SK-N-SH treated with all-trans-retinoic acid at 6 μM for 48 hours (cell line): ENCODE measurements around the gene WDR19.

Experiments
- ISL1 ChIP-seq: fragments of 250-450 bp; sonication (Bioruptor Pico); IDR thresholded peaks from 2 replicates; pipeline ENCODE4 v2.1.2; 2022; ENCODE audit warnings: mild to moderate bottlenecking, moderate library complexity
- POU6F1 ChIP-seq: fragments of 250-450 bp; sonication (Bioruptor Pico); IDR thresholded peaks from 2 replicates; pipeline ENCODE4 v1.8.0; 2021; ENCODE audit warnings: low read depth, mild to moderate bottlenecking, moderate library complexity, borderline replicate concordance
- PPARA ChIP-seq: fragments of 250-450 bp; sonication (Bioruptor Pico); IDR thresholded peaks from 2 replicates; pipeline ENCODE4 v1.5.0; 2020; ENCODE audit warnings: mild to moderate bottlenecking, borderline replicate concordance
- TSHZ2 ChIP-seq: fragments of 250-450 bp; sonication (Bioruptor Pico); IDR thresholded peaks from 2 replicates; pipeline ENCODE4 v1.5.0; 2020; ENCODE audit warnings: mild to moderate bottlenecking, moderate library complexity

GRCh38 chr4:39324446-39324845 is 142.1 kb downstream of the WDR19 start:
- TF ChIP-seq PPARA (CRISPR knock-in tag): no peak
- TF ChIP-seq ISL1 (CRISPR knock-in tag): no peak
- no peak for TF ChIP-seq TSHZ2 (CRISPR knock-in tag)
- no peak for TF ChIP-seq POU6F1
